GM18873 (cell line): ENCODE measurements around the gene GTPBP2.
A peak's percentile ranks its signal among the peaks of the same experiment; 100 is the strongest.

Experiments
- ATAC-seq: cut with Tn5 transposase; IDR thresholded peaks from one replicate; pipeline ENCODE4 v1.9.1; 2021; ENCODE audit warnings: mild to moderate bottlenecking, moderate library complexity, moderate number of reproducible peaks; ENCODE audit not compliant: unreplicated experiment, low FRiP score

The GTPBP2 gene

DNA sequence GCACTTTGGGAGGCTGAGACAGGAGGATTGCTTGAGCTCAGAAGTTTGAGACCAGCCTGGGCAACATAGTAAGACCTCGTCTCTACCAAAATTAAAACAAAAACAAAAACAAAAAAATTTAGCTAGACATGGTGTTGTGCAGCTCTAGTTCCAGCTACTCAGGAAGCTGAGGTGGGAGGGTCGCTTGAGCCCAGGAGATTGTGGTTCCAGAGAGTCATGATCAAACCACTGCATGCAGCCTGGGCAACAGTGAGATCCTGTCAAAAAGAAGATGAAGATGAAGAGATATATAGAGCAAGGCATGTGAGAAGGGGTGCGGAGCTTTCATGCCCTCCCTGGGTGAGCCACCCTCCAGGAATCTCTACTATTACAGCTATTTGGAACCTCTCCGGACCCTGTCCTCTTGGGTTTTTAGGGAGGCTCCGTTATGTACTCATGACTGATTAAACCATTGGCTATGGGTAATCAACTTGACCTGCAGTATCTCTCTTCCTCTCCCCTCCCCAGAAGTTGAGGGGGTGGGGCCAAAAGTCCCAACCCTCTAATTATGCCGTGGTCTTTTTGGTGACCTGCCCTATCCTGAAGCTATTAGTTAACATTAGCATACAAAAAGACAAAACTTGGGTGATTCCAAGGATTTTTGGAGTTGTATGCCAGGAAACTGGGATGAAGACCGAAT lies 44.0 kb downstream of the GTPBP2 start:
- ATAC-seq = no peak

DNA sequence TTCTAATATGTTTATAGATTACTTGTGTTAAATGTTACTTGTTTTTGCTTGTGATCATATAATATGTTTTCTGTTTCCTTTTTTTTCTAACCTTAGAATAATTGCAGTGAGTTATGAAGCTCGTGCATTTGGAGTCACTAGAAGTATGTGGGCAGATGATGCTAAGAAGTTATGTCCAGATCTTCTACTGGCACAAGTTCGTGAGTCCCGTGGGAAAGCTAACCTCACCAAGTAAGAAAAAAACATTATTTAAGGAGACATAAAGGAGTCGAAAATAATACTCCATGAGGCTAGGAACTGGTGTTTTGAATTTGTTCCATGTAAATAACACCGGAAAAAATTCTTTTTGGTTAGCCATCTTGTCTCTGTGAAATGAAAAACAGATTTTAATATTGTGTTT lies 46.2 kb downstream of the GTPBP2 start:
- ATAC-seq = no peak

DNA sequence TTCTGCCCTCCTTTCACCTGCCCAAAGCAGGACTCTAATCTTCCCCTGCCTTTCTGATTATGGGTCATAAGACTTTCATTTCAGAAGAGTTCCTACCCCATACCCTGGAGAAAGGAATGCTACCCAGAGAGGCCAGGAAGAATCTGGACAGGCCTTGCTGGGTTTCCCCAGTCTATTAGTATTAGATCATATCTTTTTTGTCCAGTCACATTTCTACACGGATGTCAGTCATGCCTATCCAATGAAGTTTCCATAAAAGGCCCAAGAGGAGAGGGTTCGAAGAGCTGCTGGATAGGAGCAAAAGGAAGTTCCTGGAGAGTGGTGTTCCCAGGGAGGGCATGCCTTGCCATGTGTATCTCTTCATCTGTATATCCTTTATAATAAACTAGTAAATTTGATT lies 49.9 kb downstream of the GTPBP2 start:
- ATAC-seq = no peak

DNA sequence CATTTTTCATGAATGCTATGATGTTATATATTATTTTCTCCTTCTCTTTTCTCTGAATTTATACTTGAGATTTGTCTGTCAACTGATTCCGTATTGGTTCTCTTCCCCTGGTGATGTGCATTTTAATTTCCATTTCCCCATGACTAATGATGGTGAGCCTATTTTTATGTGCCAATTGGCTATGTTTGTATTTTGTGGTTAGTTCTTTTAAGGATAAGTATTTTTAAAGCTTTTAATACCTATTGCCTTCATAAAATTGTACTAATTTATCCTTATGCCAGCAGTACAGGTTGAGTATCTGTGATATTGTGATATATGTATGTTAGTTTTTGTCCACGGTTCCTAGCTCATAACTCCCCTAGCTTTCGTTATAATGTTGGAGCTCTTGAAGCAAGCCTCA lies 50.3 kb downstream of the GTPBP2 start:
- no peak for ATAC-seq

DNA sequence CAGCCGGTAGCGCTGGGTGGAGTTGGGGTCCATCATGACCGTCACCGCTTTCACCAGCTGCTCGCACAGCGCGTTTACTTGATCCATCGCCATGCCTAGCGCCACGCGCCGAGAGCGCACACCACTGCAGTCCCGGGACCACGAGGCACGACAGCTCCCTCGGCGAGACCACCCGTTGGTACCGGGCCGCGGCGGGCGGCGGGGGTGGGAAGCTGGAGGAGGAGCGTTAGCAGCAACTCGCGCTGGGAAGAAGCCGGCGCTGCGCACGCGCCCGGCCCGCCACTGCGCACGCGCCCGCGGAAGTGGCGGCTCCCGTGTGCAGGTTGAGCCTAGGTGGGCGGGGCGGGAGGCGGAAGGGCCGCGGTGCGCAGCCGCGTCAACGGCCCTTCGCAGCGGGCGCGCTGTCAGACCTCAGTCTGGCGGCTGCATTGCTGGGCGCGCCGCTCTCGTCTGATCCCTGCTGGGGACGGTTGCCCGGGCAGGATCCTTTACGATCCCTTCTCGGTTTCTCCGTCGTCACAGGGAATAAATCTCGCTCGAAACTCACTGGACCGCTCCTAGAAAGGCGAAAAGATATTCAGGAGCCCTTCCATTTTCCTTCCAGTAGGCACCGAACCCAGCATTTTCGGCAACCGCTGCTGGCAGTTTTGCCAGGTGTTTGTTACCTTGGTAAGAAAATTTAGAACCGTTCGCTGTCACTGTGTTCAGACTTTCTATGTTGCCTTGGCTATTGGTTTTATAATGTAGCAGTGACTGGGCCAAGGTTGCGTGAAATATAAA lies 53.1 kb downstream of the GTPBP2 start, which contains the start of the genes POLH and XPO5:
TSS of gene POLH (plus strand) at position 414 of the 780 bp plus-strand sequence. CDS start 6,135 bp downstream, outside the sequence.
TSS of gene XPO5 (minus strand) at position 267 of the 780 bp plus-strand sequence. CDS start at position 93, 174 bp downstream.
- ATAC-seq = peak; percentile 78

DNA sequence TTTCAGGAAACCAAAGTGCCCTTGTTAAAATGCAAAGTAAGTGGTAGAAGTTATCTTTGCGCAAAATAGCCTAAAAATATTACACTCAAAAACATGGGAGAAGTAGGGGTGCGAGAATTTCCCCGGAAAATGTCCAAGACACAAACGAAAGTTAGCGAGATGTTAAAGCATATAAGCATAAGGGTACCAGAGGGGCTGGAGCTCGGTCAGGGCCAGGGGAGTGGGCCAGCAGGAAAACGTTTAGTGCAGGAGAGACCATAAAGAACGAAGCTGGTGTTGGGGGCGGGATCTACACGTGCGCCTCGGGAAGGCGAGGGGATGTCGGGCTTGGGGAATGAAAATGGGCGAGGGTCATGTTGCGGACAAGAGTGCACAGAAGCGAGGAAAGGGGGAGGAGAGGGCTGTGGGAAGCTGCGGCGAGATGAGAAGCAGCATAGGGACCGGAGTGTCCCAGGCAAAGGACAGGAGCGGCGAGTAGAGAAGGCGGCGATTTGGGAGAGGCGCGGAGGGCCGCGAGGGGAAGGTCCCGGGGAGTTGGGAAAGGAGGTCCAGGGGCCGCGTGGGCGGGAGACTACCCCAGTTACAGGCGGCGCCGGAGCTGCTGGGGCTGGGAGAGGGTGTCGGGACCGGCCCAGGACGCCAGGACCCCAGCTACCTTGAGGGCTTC lies 53.8 kb downstream of the GTPBP2 start:
- no peak for ATAC-seq

DNA sequence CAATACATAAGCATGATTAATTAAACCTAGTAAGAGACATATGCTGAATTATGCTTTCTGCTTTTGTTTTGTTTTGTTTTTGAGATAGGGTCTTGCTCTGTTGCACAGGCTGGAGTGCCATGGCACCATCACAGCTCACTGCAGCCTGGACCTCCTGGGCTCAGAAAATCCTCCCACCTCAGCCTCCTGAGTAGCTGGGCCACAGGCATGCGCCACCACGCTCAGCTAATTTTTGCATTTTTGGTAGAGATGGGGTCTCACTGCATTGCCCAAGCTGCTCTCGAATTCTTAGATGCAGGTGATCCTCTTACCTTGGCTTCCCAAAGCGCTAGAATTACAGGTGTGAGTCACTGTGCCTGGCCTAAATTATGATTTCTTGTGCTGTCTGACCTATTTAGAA lies 57.0 kb downstream of the GTPBP2 start:
- ATAC-seq = no peak

DNA sequence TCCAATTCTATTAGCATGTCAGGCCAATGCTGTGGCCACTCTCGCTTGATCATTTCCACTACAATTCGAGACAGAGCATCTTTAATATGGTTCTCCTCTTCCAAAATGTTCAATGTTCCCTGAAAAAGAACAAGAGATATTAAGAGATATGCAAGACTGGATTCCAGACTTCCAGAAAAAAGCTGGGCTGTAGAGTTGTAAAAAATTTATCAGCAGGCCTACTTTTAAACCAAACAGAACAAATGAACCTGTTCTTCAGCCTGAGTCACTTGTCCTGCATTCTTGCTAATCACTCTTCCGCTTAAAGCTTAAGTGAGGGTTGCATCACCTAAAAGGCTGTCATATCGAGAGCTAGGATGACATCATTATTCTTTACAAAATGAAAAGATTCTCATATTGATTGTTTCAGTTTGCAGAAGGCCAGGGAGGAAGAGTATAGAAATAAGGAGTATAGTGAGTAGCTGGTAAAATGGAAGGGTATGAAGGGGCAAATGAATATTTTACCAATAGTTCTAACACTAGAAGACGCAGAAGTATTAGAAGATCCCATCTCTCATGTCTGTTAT lies 58.1 kb downstream of the GTPBP2 start:
- ATAC-seq = no peak
